Measurements from ENCODE around the gene PLEKHA7.

- TF ChIP-seq, protein P1, sequence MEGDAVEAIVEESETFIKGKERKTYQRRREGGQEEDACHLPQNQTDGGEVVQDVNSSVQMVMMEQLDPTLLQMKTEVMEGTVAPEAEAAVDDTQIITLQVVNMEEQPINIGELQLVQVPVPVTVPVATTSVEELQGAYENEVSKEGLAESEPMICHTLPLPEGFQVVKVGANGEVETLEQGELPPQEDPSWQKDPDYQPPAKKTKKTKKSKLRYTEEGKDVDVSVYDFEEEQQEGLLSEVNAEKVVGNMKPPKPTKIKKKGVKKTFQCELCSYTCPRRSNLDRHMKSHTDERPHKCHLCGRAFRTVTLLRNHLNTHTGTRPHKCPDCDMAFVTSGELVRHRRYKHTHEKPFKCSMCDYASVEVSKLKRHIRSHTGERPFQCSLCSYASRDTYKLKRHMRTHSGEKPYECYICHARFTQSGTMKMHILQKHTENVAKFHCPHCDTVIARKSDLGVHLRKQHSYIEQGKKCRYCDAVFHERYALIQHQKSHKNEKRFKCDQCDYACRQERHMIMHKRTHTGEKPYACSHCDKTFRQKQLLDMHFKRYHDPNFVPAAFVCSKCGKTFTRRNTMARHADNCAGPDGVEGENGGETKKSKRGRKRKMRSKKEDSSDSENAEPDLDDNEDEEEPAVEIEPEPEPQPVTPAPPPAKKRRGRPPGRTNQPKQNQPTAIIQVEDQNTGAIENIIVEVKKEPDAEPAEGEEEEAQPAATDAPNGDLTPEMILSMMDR (IDR thresholded peaks at IDR 0.05; ENCODE audit: insufficient read depth, low read length) = no peak
- TF ChIP-seq POLR2AphosphoS5 (IDR thresholded peaks at IDR 0.05; ENCODE audit: low read depth) (no peak), GABPA (IDR thresholded peaks at IDR 0.05; ENCODE audit: low read depth) (no peak)
Measured at GRCh38 chr11:16737818-16738192, 276.4 kb downstream of the PLEKHA7 start.
